IMR-90 (cell line): ENCODE data around the gene UNC93B1. TPM values are rescaled to one million over a fixed set of nuclear protein-coding genes. Genes with fewer than 3 reads are reported as not detected.

Experiments
- ATAC-seq: fragments of 200-7000 bp; cut with Tn5 transposase; 2 replicates; pipeline ENCODE4 v1.9.1; 2020; ENCODE audit warnings: low read depth, mild to moderate bottlenecking, moderate library complexity
- BruUV-seq: library from RNA; stranded (reverse); fragments of 400-500 nt; replicated peaks from 2 replicates; lab custom pipeline; 2021; lab: Mats Ljungman, UMichigan
- CTCF ChIA-PET: fragments of 300-600 bp; formaldehyde crosslinking; extraction: SDS; loops from one replicate; lab custom pipeline; 2021; ENCODE audit warnings: antibody characterized with exemption; lab: Yijun Ruan, JAX
- POLR2A ChIA-PET: fragments of 300-600 bp; sonication (Branson Sonifier 250); formaldehyde crosslinking; loops from one replicate; lab custom pipeline; 2022; ENCODE audit warnings: antibody characterized with exemption; ENCODE audit not compliant: unreplicated experiment; lab: Charles Lee
- DNase-seq: peaks from one replicate; pipeline ENCODE4 v3.0.0; 2013
- H2AFZ ChIP-seq: replicated peaks from 2 replicates; pipeline ENCODE3; 2013; ENCODE audit warnings: low read length, mild to moderate bottlenecking; ENCODE audit not compliant: poor library complexity
- H2AK5ac ChIP-seq: 2 replicates; pipeline ENCODE4 v1.6.1; 2013; ENCODE audit warnings: low read depth, low read length, inconsistent platforms
- H2AK9ac ChIP-seq: replicated peaks from 2 replicates; pipeline ENCODE3; 2013; ENCODE audit warnings: mild to moderate bottlenecking, low read depth, low read length, moderate library complexity; ENCODE audit not compliant: poor library complexity
- H2BK120ac ChIP-seq: 2 replicates; pipeline ENCODE4 v1.6.1; 2013; ENCODE audit warnings: low read depth, low read length, inconsistent platforms
- H2BK15ac ChIP-seq: 3 replicates; pipeline ENCODE4 v1.6.1; 2013; ENCODE audit warnings: low read depth, low read length, inconsistent platforms
- H2BK20ac ChIP-seq: 2 replicates; pipeline ENCODE4 v1.6.1; 2013; ENCODE audit warnings: low read depth, mild to moderate bottlenecking, inconsistent platforms, low read length, moderate library complexity
- H2BK5ac ChIP-seq: 2 replicates; pipeline ENCODE4 v1.6.1; 2013; ENCODE audit warnings: mild to moderate bottlenecking, low read depth, low read length, inconsistent platforms; ENCODE audit not compliant: poor library complexity, severe bottlenecking
- H3K14ac ChIP-seq: replicated peaks from 2 replicates; pipeline ENCODE4 v1.6.1; 2013; ENCODE audit warnings: low read depth, low read length, inconsistent platforms
- H3K18ac ChIP-seq: 2 replicates; pipeline ENCODE4 v1.6.1; 2013; ENCODE audit warnings: low read depth, low read length, control low read depth
- H3K23ac ChIP-seq: 2 replicates; pipeline ENCODE4 v1.6.1; 2013; ENCODE audit warnings: low read depth, low read length, inconsistent platforms
- H3K27ac ChIP-seq: 2 replicates; pipeline ENCODE4 v1.5.1; 2013; ENCODE audit warnings: mild to moderate bottlenecking, control low read depth, low read length; ENCODE audit not compliant: insufficient read depth
- H3K27me3 ChIP-seq: 2 replicates; pipeline ENCODE4 v1.6.1; 2013; ENCODE audit warnings: low read length; ENCODE audit not compliant: control insufficient read depth, insufficient read depth
- H3K36me3 ChIP-seq: 2 replicates; pipeline ENCODE4 v1.6.1; 2013; ENCODE audit warnings: low read length, mixed read lengths; ENCODE audit not compliant: control insufficient read depth, insufficient read depth
- H3K4ac ChIP-seq: 2 replicates; pipeline ENCODE4 v1.6.1; 2013; ENCODE audit warnings: low read depth, low read length, inconsistent platforms
- H3K4me1 ChIP-seq: 2 replicates; pipeline ENCODE4 v1.6.1; 2013; ENCODE audit warnings: low read length, mixed read lengths; ENCODE audit not compliant: control insufficient read depth, insufficient read depth
- H3K4me2 ChIP-seq: 2 replicates; pipeline ENCODE4 v1.6.1; 2013; ENCODE audit warnings: low read depth, mild to moderate bottlenecking, control low read depth, low read length, moderate library complexity
- H3K4me3 ChIP-seq: 2 replicates; pipeline ENCODE4 v1.5.1; 2013; ENCODE audit warnings: low read depth, mild to moderate bottlenecking, control low read depth, low read length, moderate library complexity; ENCODE audit not compliant: insufficient read depth
- H3K56ac ChIP-seq: 2 replicates; pipeline ENCODE4 v1.6.1; 2013; ENCODE audit warnings: low read length, inconsistent platforms; ENCODE audit not compliant: insufficient read depth; ENCODE audit errors: extremely low read depth
- H3K79me1 ChIP-seq, 2 experiments: 2 replicates each; pipeline ENCODE4 v1.6.1; 2013; ENCODE audit warnings: low read length in 2 of 2, inconsistent platforms in 1 of 2, low read depth in 1 of 2
- H3K9ac ChIP-seq: 2 replicates; pipeline ENCODE4 v1.6.1; 2013; ENCODE audit warnings: low read depth, low read length, control low read depth
- H3K9me1 ChIP-seq: 2 replicates; pipeline ENCODE4 v1.6.1; 2013; ENCODE audit warnings: low read length, inconsistent platforms; ENCODE audit not compliant: insufficient read depth
- H3K9me3 ChIP-seq: 2 replicates; pipeline ENCODE4 v1.6.1; 2013; ENCODE audit warnings: low read length; ENCODE audit not compliant: control insufficient read depth, insufficient read depth
- H4K20me1 ChIP-seq: 2 replicates; pipeline ENCODE4 v1.6.1; 2013; ENCODE audit warnings: low read length, inconsistent platforms; ENCODE audit not compliant: insufficient read depth
- H4K5ac ChIP-seq: 2 replicates; pipeline ENCODE4 v1.6.1; 2013; ENCODE audit warnings: mild to moderate bottlenecking, low read depth, low read length, control low read depth
- H4K8ac ChIP-seq, 2 experiments: 2 replicates each; pipeline ENCODE4 v1.6.1; 2013; ENCODE audit warnings: low read depth in 2 of 2, low read length in 2 of 2, control low read depth in 1 of 2, inconsistent platforms in 1 of 2
- H4K91ac ChIP-seq: 2 replicates; pipeline ENCODE4 v1.6.1; 2013; ENCODE audit warnings: low read depth, low read length, inconsistent platforms; ENCODE audit not compliant: insufficient read depth
- BHLHE40 ChIP-seq: fragments of 150-350 bp; IDR thresholded peaks from 2 replicates; pipeline ENCODE4 v1.6.1; 2016; ENCODE audit warnings: mild to moderate bottlenecking, low read depth, low read length
- ELK1 ChIP-seq: fragments of 150-350 bp; IDR thresholded peaks from 2 replicates; pipeline ENCODE4 v1.6.1; 2016; ENCODE audit warnings: low read depth, mild to moderate bottlenecking, low read length, moderate library complexity, borderline replicate concordance
- FOS ChIP-seq: fragments of 150-350 bp; IDR thresholded peaks from 2 replicates; pipeline ENCODE4 v1.6.1; 2016; ENCODE audit warnings: low read depth, low read length
- MAZ ChIP-seq: IDR thresholded peaks from 2 replicates; pipeline ENCODE4 v1.6.1; 2012; ENCODE audit warnings: low read depth, mild to moderate bottlenecking, low read length, improper control_type of control experiment, moderate library complexity, borderline replicate concordance
- RAD21 ChIP-seq: IDR thresholded peaks from 2 replicates; pipeline ENCODE4 v1.6.1; 2012; ENCODE audit warnings: low read length, improper control_type of control experiment
- RCOR1 ChIP-seq: IDR thresholded peaks from 2 replicates; pipeline ENCODE4 v1.6.1; 2012; ENCODE audit warnings: mild to moderate bottlenecking, low read length, improper control_type of control experiment; ENCODE audit not compliant: insufficient replicate concordance
- SMC3 ChIP-seq: fragments of 150-350 bp; IDR thresholded peaks from 2 replicates; pipeline ENCODE4 v1.6.1; 2016; ENCODE audit warnings: low read depth, mild to moderate bottlenecking, antibody characterized with exemption, low read length, moderate library complexity
- WGBS, 2 experiments: methylation state at CpG; one replicate each; pipeline versions ENCODE4 v1.1.5 to v1.1.7; 2013; ENCODE audit warnings: missing lambda C conversion rate in 2 of 2; ENCODE audit not compliant: insufficient read length in 1 of 2; ENCODE audit errors: extremely low coverage in 2 of 2; 5-methylcytosine and 5-hydroxymethylcytosine counted together
- dilution Hi-C: fragments of 300-500 bp; cut with HindIII; formaldehyde crosslinking; loops from one replicate; pipeline ENCODE4 v1.14.3; 2018; ENCODE audit warnings: low sequenced_read_pairs; ENCODE audit not compliant: unreplicated experiment
- in situ Hi-C: fragments of 300-500 bp; cut with MboI; formaldehyde crosslinking; loops from 3 replicates; pipeline ENCODE4 v1.14.3; 2019; ENCODE audit warnings: low sequenced_read_pairs, inconsistent platforms, mixed read lengths
- intact Hi-C: fragments of 100-400 bp; cut with micrococcal nuclease; formaldehyde crosslinking; loops from 2 replicates; pipeline ENCODE4 v1.10.0; 2022
- polyA plus RNA-seq, 3 experiments: library from polyadenylated mRNA; depleted of rRNA; stranded (reverse); fragments of >200 nt; gene quantifications; 2 replicates each; pipeline ENCODE4 v1.2.3, GENCODE V29; 2012; ENCODE audit warnings: low replicate concordance in 1 of 3
- total RNA-seq: library from RNA; depleted of rRNA; stranded (reverse); fragments of >200 nt; gene quantifications from 2 replicates; pipeline ENCODE4 v1.2.3, GENCODE V29; 2012
- TF ChIP-seq, protein P1 (sequence below): conservative IDR thresholded peaks from 2 replicates; pipeline ENCODE4 v1.5.1; 2012; ENCODE audit warnings: mild to moderate bottlenecking, low read depth, low read length, improper control_type of control experiment

Gene UNC93B1
- total and polyA plus RNA-seq, 2 of the 4 experiments (the other 2 are of a cell fraction) = 10.9 to 19.2 TPM

DNA sequence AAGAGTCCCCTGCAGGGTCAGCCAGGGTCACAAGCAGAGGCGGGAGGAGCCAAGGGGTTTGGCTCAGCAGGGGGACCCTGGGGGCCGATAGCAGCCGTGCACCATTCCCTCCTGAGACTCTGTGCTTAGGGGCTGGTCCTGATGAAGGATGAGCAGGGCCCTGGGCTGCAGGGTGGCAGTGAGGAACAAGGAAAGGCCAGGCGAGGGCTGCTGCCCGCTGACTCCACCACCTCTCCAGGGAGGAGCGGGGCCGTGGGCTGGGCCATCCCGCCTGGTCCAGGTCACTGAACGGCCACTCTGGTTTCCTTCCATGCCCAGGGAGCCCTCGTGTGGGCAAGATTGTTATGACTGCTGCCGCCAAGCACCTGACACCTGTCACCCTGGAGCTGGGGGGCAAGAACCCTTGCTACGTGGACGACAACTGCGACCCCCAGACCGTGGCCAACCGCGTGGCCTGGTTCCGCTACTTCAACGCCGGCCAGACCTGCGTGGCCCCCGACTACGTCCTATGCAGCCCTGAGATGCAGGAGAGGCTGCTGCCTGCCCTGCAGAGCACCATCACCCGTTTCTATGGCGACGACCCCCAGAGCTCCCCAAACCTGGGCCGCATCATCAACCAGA, 17.4 kb upstream of the UNC93B1 start:
- H4K5ac ChIP-seq = no peak overlapping the region
- DNase-seq = no peak
- POLR2A ChIA-PET = no interaction called here
- BruUV-seq = no TSS peak
- no peak overlapping the region for H2AFZ ChIP-seq
- H3K4me1 ChIP-seq = peaks cover 6% of the 10 kb centered on the region
- intact Hi-C loops (no loop called here), dilution Hi-C loops (no loop called here), in situ Hi-C loops (no loop called here)
- H2BK120ac ChIP-seq = no peak overlapping the region
- no peak overlapping the region; the same call in 1 of the 2 replicates for H2AK5ac ChIP-seq
- H3K27me3 ChIP-seq = no peaks in the 10 kb centered on the region
- no peak overlapping the region for H3K4me2 ChIP-seq
- TF ChIP-seq SMC3 (no peak), BHLHE40 (no peak), RAD21 (peak; percentile 23; the same call in 1 of the 2 replicates), ELK1 (no peak), MAZ (no peak), FOS (no peak), RCOR1 (no peak)
- TF ChIP-seq, protein P1, sequence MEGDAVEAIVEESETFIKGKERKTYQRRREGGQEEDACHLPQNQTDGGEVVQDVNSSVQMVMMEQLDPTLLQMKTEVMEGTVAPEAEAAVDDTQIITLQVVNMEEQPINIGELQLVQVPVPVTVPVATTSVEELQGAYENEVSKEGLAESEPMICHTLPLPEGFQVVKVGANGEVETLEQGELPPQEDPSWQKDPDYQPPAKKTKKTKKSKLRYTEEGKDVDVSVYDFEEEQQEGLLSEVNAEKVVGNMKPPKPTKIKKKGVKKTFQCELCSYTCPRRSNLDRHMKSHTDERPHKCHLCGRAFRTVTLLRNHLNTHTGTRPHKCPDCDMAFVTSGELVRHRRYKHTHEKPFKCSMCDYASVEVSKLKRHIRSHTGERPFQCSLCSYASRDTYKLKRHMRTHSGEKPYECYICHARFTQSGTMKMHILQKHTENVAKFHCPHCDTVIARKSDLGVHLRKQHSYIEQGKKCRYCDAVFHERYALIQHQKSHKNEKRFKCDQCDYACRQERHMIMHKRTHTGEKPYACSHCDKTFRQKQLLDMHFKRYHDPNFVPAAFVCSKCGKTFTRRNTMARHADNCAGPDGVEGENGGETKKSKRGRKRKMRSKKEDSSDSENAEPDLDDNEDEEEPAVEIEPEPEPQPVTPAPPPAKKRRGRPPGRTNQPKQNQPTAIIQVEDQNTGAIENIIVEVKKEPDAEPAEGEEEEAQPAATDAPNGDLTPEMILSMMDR = peak; percentile 24; the same call in 1 of the 2 replicates
- no peak overlapping the region for H4K8ac ChIP-seq
- no peaks in the 10 kb centered on the region; the same call in 1 of the 2 replicates for H3K9me1 ChIP-seq
- no peak overlapping the region for H2BK20ac ChIP-seq
- H3K9me3 ChIP-seq = no peaks in the 10 kb centered on the region
- H3K27ac ChIP-seq = no peak overlapping the region
- H2AK9ac ChIP-seq = peak overlapping the region; percentile 11
- no peak overlapping the region for H2BK15ac ChIP-seq
- no peak overlapping the region for H2BK5ac ChIP-seq
- no peak overlapping the region; the same call in 1 of the 2 replicates for H3K23ac ChIP-seq
- no peak overlapping the region for H3K4ac ChIP-seq
- peaks cover 25% of the 10 kb centered on the region; the same call in 1 of the 2 replicates for H3K36me3 ChIP-seq
- H4K91ac ChIP-seq = no peak overlapping the region
- CTCF ChIA-PET = no interaction called here
- no peaks in the 10 kb centered on the region for H4K20me1 ChIP-seq
- H3K18ac ChIP-seq = no peak overlapping the region
- H3K79me1 ChIP-seq = peaks cover 0 to 8% of the 10 kb centered on the region in 2 experiments; a peak in 1 of 4 replicates
- no peak overlapping the region for H3K4me3 ChIP-seq
- H3K9ac ChIP-seq = no peak overlapping the region
- ATAC-seq = no peak
- H3K14ac ChIP-seq = no peak overlapping the region
- H3K56ac ChIP-seq = no peak overlapping the region
- WGBS, 2 experiments = 79% methylated on average over 23 of the region's 27 CpGs; no CpG with 5 or more reads in 1 of the 2 experiments
